SK-N-DZ (cell line): ENCODE data around the gene OXCT2.
A peak's percentile ranks its signal among the peaks of the same experiment; 100 is the strongest.

ENCODE experiments used
- DNase-seq: peaks from one replicate; pipeline ENCODE4 v3.0.0-alpha.2; 2015; ENCODE audit warnings: low spot score
- small RNA-seq, 2 experiments: library from RNA; depleted of rRNA; stranded (forward); fragments of <200 nt; gene quantifications; one replicate each; pipeline ENCODE3, GENCODE V24; 2014

Gene OXCT2

GRCh38 chr1:39733161-39733560 lies 38.0 kb downstream of the OXCT2 start:
- no peak for DNase-seq

- DNase-seq = no peak
Measured at GRCh38 chr1:39732730-39733129, 38.4 kb downstream of the OXCT2 start.

GRCh38 chr1:39729842-39730241 lies 41.3 kb downstream of the OXCT2 start:
- no peak for DNase-seq

- DNase-seq = no peak
Measured at GRCh38 chr1:39729030-39729429, 42.1 kb downstream of the OXCT2 start.

GRCh38 chr1:39727932-39728317 lies 43.2 kb downstream of the OXCT2 start:
- DNase-seq = no peak

- DNase-seq = no peak
Measured at GRCh38 chr1:39727221-39727931, 43.8 kb downstream of the OXCT2 start.

GRCh38 chr1:39726600-39726999 lies 44.5 kb downstream of the OXCT2 start:
- DNase-seq = no peak

GRCh38 chr1:39722495-39722894 lies 48.7 kb downstream of the OXCT2 start:
- DNase-seq = no peak

GRCh38 chr1:39721664-39722063 lies 49.5 kb downstream of the OXCT2 start:
- no peak for DNase-seq

- peak; percentile 57 for DNase-seq
Measured at GRCh38 chr1:39720094-39720999, 50.8 kb downstream of the OXCT2 start.

Small RNA genes lying within 50 kb of the gene (small RNA-seq; reads per million reads assigned to genes)
- gene AL033527.1 (0 reads per million in 2 experiments), gene RNU7-121P (0 reads per million in 2 experiments)
